CD4-positive, alpha-beta T cell treated with Interleukin-15 for 4 hours (primary cell): ENCODE results near the gene CCDC198.

ENCODE experiments used
- DNase-seq: peaks from one replicate; pipeline ENCODE4 v3.0.0-alpha.2; 2020; ENCODE audit warnings: low spot score

CCDC198 gene

GRCh38 chr14:57464008-57464730 lies 29.5 kb downstream of the CCDC198 start:
- DNase-seq = no peak

GRCh38 chr14:57462551-57462950 lies 31.1 kb downstream of the CCDC198 start:
- no peak for DNase-seq

- no peak for DNase-seq
Measured at GRCh38 chr14:57461777-57462320, 31.8 kb downstream of the CCDC198 start.

- DNase-seq = no peak
Measured at GRCh38 chr14:57435923-57436322, 57.7 kb downstream of the CCDC198 start.

GRCh38 chr14:57420986-57421385 lies 72.7 kb downstream of the CCDC198 start:
- no peak for DNase-seq

- DNase-seq = no peak
Measured at GRCh38 chr14:57420033-57420432, 73.6 kb downstream of the CCDC198 start.
